ENCODE results near the gene IFITM5.

DNA sequence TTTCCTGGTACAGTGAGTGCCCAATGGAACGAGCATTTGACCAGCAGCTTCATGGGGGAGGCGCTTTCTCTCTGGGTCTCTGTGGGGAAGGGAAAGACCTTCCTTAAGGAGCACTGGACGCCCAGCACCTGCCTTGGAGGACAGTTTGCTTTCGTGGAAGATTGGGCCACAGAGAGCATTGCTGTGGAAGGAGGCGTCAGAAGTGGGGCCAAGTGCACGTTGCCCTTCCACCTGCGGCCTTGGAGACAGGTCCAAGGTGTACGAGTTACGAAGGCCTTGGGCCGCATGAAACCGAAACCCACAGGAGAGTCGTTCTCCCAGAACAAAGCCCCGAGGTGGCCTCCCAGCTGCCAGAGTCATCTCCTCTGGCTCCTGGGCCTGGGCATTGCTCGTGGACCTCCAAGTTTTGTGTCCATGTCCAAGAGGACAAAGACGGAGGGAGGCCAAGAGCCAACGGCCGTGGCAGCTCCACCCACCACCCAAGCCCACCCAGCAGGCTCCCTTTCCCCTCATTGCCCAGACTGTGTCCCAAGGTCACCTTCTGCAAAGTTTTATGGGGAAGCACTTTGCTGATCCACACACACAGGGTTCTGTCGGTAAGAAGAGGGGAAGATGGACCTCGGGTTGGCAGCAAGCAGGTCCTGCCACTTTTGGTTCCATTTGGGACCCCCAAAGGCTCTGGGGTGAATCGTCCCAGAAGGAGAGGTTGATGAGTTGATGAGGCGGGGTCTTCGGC lies 27.0 kb downstream of the IFITM5 start:
- TF ChIP-seq EZH2 (IDR thresholded peaks at IDR 0.05) (no peak), POLR2AphosphoS5 (IDR thresholded peaks at IDR 0.05; ENCODE audit: borderline replicate concordance, low read depth, low read length) (no peak)

All from SK-N-MC (cell line).